ENCODE results near the gene CACNA1C. TPM values are rescaled to one million over a fixed set of nuclear protein-coding genes. Genes with fewer than 3 reads are reported as not detected.
A peak's percentile ranks its signal among the peaks of the same experiment; 100 is the strongest.

CACNA1C gene
- total RNA-seq, 1 donor from 2014 or later: 1.6 TPM

DNA sequence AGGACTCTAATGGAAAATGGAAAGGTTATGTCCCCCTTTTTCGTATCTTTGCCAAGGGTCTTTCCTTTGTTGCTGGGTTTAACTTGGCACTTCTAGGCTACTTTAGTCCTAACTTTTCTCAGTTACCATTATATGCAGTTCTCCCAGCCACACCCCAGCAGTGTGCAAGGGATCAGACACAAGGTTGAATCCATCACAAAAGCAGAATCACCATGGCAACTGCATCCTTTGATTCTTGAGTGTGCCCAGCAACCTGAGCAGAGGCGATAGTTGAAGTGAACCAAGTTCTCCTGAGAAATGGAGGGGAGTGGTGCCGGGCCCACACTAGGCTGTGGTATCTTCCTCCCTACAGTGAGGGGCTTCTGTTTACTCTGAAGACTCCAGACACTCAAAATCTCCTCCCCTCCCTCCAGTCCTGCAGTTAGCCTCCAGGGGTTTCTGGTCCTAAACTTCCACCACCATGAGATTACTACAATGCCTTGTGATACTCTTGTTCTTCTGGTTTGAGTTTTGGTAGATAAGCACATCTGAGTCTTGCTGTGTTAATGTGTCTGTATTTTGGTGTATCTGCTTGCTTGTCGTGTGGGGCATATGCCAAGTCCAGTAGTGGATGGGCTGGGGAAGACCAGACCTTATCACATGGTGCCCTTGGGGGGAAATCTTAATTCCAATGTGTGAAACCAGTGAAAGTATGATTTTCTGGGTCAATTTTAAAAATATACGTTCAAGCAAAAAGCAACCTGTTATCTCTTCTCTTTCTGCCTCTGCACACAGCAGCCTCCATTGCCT, 183.9 kb downstream of the CACNA1C start:
- DNase-seq (ENCODE audit: low read depth, low spot score): no peak
- TF ChIP-seq, protein P1, sequence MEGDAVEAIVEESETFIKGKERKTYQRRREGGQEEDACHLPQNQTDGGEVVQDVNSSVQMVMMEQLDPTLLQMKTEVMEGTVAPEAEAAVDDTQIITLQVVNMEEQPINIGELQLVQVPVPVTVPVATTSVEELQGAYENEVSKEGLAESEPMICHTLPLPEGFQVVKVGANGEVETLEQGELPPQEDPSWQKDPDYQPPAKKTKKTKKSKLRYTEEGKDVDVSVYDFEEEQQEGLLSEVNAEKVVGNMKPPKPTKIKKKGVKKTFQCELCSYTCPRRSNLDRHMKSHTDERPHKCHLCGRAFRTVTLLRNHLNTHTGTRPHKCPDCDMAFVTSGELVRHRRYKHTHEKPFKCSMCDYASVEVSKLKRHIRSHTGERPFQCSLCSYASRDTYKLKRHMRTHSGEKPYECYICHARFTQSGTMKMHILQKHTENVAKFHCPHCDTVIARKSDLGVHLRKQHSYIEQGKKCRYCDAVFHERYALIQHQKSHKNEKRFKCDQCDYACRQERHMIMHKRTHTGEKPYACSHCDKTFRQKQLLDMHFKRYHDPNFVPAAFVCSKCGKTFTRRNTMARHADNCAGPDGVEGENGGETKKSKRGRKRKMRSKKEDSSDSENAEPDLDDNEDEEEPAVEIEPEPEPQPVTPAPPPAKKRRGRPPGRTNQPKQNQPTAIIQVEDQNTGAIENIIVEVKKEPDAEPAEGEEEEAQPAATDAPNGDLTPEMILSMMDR (conservative IDR thresholded peaks at IDR 0.05): no peak
- Mint-ChIP-seq H3K27me3 (ENCODE audit: low read depth) (no peaks in the 10 kb centered on the region), H3K9me3 (no peaks in the 10 kb centered on the region), H3K4me3 (no peak overlapping the region), H3K36me3 (ENCODE audit: low read depth) (no peaks in the 10 kb centered on the region), H3K4me1 (no peaks in the 10 kb centered on the region), H3K27ac (ENCODE audit: unreplicated experiment) (no peak overlapping the region)

DNA sequence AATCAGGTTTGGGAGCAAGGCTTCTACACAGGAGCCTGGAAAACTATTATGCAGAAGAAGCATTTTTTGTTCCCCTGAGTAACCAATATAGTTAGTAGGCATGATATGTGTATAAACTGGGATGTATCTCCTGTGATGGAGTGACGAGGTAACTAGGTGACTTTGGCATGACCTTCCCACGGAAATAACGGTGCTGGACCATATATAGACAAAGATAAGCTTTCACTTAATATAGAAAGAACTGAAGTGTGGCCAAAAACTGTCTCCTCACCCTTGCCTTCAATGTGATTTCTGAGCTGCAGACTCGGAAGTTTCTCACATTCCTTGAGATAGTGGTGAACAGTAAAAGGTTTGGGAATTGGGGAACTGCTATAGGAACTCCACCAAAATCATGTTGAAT, 185.3 kb downstream of the CACNA1C start:
- DNase-seq (ENCODE audit: low read depth, low spot score): no peak
- Mint-ChIP-seq H3K27ac (ENCODE audit: unreplicated experiment) (no peak overlapping the region), H3K36me3 (ENCODE audit: low read depth) (no peaks in the 10 kb centered on the region), H3K4me1 (no peaks in the 10 kb centered on the region), H3K4me3 (no peak overlapping the region), H3K27me3 (ENCODE audit: low read depth) (no peaks in the 10 kb centered on the region), H3K9me3 (no peaks in the 10 kb centered on the region)
- TF ChIP-seq, protein P1 (conservative IDR thresholded peaks at IDR 0.05): no peak

DNA sequence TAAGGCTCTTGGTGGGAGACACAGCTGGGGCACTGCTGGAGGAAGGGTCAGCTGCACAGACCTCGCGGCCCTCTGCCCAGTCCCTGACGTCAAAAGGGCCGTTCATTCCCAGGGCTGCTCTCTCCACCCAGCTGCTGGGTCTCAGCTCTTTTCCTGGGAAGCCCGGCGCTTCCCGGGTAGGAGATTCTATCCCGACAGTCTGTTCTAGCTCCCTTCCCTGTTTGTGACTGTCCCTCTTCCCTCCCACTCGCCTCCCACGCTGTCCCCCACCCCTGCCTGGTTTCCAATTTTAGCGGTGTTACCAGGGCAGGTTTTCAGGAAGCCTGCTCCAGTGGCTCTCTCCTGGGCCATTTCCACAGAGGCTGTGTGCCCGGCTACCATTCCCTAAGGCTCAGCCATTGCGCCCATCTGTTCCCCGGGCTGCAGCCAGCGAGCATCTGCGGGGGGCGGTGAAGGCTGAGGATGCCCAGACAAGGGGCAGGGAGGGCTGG, 186.6 kb downstream of the CACNA1C start:
- Mint-ChIP-seq H3K4me1 (peaks cover 7% of the 10 kb centered on the region), H3K4me3 (no peak overlapping the region), H3K27ac (ENCODE audit: unreplicated experiment) (peak overlapping the region; percentile 54), H3K36me3 (ENCODE audit: low read depth) (no peaks in the 10 kb centered on the region), H3K27me3 (ENCODE audit: low read depth) (no peaks in the 10 kb centered on the region), H3K9me3 (no peaks in the 10 kb centered on the region)
- no peak for DNase-seq (ENCODE audit: low read depth, low spot score)
- TF ChIP-seq, protein P1 (conservative IDR thresholded peaks at IDR 0.05): no peak

- TF ChIP-seq, protein P1 (conservative IDR thresholded peaks at IDR 0.05): no peak
- Mint-ChIP-seq H3K9me3 (no peaks in the 10 kb centered on the region), H3K27ac (ENCODE audit: unreplicated experiment) (no peak overlapping the region), H3K36me3 (ENCODE audit: low read depth) (no peaks in the 10 kb centered on the region), H3K27me3 (ENCODE audit: low read depth) (no peaks in the 10 kb centered on the region), H3K4me3 (no peak overlapping the region), H3K4me1 (peaks cover 12% of the 10 kb centered on the region)
- no peak for DNase-seq (ENCODE audit: low read depth, low spot score)
Measured at GRCh38 chr12:2240390-2240789, 187.6 kb downstream of the CACNA1C start.

DNA sequence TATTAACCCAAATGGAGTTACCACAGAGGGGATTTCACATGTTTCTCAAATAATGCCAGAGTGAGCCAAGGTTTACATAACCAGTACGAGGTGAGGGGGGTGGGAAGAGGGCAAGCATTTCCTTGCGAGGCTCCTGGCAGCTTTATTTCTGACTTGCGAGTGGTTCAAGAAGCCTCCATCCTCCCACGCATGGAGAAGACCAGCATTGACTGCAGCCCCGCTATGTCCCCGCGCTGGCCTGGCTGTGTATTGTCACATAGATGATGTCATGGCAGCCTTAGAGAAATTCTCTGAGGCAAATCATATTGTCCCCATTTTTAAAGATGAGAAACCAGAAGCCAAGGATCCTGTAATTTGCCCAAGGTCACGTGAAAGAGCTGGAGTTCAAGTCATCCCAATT, 188.2 kb downstream of the CACNA1C start:
- no peaks in the 10 kb centered on the region for H3K9me3 Mint-ChIP-seq
- H3K36me3 Mint-ChIP-seq (ENCODE audit: low read depth): no peaks in the 10 kb centered on the region
- H3K27ac Mint-ChIP-seq (ENCODE audit: unreplicated experiment): no peak overlapping the region
- no peak overlapping the region for H3K4me3 Mint-ChIP-seq
- no peak for DNase-seq (ENCODE audit: low read depth, low spot score)
- no peaks in the 10 kb centered on the region for H3K27me3 Mint-ChIP-seq (ENCODE audit: low read depth)
- TF ChIP-seq, protein P1 (conservative IDR thresholded peaks at IDR 0.05): no peak
- H3K4me1 Mint-ChIP-seq: peaks cover 12% of the 10 kb centered on the region
